ENCODE results near the gene C17orf100. TPM values are rescaled to one million over a fixed set of nuclear protein-coding genes. Genes with fewer than 3 reads are reported as not detected.

Gene C17orf100
- total and polyA plus RNA-seq, 2 of the 13 experiments (the other 11 are each of a cell fraction or from before 2014, with no cell fraction given) = 3.6 to 8.7 TPM

DNA sequence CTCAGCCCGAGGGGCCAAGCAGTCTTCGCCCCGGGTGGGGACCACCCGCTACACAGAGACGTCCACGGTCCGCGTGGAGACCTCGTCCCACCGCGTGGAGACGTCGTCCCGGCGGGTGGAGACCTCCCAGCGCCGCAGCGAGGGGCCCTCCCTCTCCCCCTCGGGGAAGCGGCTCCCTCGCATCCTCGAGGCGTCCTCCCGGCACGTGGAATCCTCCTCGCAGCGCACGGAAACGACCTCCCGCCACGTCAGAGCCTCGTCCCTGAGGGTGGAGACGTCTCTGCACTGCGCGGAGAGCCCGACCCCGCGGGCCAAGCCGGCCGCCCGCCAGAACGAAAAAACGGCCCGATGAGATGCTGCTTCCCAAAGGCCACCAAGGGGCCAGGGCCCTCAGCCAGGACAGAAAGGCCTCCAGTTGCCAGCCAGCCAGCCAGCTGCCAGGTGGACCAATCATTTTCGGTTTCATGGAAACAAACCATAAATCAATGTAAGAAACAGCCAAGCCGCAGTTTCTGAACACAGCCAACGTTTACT is 424 bp downstream of the C17orf100 start (continued):
- 0 out of 2 replicates have a peak, but pooled peaks have one; percentile 90 for TF ChIP-seq ZNF737 (CRISPR knock-in tag; IDR thresholded peaks at IDR 0.05; ENCODE audit: borderline replicate concordance)
- TF ChIP-seq, protein P1, sequence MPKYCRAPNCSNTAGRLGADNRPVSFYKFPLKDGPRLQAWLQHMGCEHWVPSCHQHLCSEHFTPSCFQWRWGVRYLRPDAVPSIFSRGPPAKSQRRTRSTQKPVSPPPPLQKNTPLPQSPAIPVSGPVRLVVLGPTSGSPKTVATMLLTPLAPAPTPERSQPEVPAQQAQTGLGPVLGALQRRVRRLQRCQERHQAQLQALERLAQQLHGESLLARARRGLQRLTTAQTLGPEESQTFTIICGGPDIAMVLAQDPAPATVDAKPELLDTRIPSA (CRISPR knock-in tag; IDR thresholded peaks at IDR 0.05; ENCODE audit: borderline replicate concordance) = peak; percentile 99
- TF ChIP-seq, protein P2, sequence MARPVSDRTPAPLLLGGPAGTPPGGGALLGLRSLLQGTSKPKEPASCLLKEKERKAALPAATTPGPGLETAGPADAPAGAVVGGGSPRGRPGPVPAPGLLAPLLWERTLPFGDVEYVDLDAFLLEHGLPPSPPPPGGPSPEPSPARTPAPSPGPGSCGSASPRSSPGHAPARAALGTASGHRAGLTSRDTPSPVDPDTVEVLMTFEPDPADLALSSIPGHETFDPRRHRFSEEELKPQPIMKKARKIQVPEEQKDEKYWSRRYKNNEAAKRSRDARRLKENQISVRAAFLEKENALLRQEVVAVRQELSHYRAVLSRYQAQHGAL (CRISPR knock-in tag; IDR thresholded peaks at IDR 0.05; ENCODE audit: not compliant biosample characterization) = no peak
- no peak for TF ChIP-seq POLR2G (IDR thresholded peaks at IDR 0.05; ENCODE audit: low read depth, low read length)
- peak; percentile 75; the same call in 1 of the 2 replicates for TF ChIP-seq RFXAP (CRISPR knock-in tag; IDR thresholded peaks at IDR 0.05; ENCODE audit: borderline replicate concordance)
- TF ChIP-seq, protein P3, sequence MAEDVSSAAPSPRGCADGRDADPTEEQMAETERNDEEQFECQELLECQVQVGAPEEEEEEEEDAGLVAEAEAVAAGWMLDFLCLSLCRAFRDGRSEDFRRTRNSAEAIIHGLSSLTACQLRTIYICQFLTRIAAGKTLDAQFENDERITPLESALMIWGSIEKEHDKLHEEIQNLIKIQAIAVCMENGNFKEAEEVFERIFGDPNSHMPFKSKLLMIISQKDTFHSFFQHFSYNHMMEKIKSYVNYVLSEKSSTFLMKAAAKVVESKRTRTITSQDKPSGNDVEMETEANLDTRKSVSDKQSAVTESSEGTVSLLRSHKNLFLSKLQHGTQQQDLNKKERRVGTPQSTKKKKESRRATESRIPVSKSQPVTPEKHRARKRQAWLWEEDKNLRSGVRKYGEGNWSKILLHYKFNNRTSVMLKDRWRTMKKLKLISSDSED (CRISPR knock-in tag; IDR thresholded peaks at IDR 0.05) = peak; percentile 98
- TF ChIP-seq HOXD1 (CRISPR knock-in tag; IDR thresholded peaks at IDR 0.05) = peak; percentile 81
- TF ChIP-seq, protein P4, sequence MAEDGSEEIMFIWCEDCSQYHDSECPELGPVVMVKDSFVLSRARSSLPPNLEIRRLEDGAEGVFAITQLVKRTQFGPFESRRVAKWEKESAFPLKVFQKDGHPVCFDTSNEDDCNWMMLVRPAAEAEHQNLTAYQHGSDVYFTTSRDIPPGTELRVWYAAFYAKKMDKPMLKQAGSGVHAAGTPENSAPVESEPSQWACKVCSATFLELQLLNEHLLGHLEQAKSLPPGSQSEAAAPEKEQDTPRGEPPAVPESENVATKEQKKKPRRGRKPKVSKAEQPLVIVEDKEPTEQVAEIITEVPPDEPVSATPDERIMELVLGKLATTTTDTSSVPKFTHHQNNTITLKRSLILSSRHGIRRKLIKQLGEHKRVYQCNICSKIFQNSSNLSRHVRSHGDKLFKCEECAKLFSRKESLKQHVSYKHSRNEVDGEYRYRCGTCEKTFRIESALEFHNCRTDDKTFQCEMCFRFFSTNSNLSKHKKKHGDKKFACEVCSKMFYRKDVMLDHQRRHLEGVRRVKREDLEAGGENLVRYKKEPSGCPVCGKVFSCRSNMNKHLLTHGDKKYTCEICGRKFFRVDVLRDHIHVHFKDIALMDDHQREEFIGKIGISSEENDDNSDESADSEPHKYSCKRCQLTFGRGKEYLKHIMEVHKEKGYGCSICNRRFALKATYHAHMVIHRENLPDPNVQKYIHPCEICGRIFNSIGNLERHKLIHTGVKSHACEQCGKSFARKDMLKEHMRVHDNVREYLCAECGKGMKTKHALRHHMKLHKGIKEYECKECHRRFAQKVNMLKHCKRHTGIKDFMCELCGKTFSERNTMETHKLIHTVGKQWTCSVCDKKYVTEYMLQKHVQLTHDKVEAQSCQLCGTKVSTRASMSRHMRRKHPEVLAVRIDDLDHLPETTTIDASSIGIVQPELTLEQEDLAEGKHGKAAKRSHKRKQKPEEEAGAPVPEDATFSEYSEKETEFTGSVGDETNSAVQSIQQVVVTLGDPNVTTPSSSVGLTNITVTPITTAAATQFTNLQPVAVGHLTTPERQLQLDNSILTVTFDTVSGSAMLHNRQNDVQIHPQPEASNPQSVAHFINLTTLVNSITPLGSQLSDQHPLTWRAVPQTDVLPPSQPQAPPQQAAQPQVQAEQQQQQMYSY (CRISPR knock-in tag; IDR thresholded peaks at IDR 0.05) = peak; percentile 61; the same call in 1 of the 2 replicates
- TF ChIP-seq, protein P5, sequence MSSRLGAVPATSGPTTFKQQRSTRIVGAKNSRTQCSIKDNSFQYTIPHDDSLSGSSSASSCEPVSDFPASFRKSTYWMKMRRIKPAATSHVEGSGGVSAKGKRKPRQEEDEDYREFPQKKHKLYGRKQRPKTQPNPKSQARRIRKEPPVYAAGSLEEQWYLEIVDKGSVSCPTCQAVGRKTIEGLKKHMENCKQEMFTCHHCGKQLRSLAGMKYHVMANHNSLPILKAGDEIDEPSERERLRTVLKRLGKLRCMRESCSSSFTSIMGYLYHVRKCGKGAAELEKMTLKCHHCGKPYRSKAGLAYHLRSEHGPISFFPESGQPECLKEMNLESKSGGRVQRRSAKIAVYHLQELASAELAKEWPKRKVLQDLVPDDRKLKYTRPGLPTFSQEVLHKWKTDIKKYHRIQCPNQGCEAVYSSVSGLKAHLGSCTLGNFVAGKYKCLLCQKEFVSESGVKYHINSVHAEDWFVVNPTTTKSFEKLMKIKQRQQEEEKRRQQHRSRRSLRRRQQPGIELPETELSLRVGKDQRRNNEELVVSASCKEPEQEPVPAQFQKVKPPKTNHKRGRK (CRISPR knock-in tag; IDR thresholded peaks at IDR 0.05) = 0 out of 2 replicates have a peak, but pooled peaks have one; percentile 47
- TF ChIP-seq ZNF616 (CRISPR knock-in tag; IDR thresholded peaks at IDR 0.05; ENCODE audit: low read depth) = peak; percentile 99
- TF ChIP-seq ELF1 (CRISPR knock-in tag; IDR thresholded peaks at IDR 0.05) = no peak
- no peak for TF ChIP-seq RBM22 (optimal IDR thresholded peaks at IDR 0.05; ENCODE audit: low read length)
- TF ChIP-seq ELF3 (CRISPR knock-in tag; IDR thresholded peaks at IDR 0.05) = peak; percentile 54; the same call in 1 of the 2 replicates
- TF ChIP-seq, protein P6, sequence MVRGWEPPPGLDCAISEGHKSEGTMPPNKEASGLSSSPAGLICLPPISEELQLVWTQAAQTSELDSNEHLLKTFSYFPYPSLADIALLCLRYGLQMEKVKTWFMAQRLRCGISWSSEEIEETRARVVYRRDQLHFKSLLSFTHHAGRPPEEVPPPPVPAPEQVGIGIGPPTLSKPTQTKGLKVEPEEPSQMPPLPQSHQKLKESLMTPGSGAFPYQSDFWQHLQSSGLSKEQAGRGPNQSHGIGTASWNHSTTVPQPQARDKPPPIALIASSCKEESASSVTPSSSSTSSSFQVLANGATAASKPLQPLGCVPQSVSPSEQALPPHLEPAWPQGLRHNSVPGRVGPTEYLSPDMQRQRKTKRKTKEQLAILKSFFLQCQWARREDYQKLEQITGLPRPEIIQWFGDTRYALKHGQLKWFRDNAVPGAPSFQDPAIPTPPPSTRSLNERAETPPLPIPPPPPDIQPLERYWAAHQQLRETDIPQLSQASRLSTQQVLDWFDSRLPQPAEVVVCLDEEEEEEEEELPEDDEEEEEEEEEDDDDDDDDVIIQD (CRISPR knock-in tag; IDR thresholded peaks at IDR 0.05; ENCODE audit: low read depth) = no peak
- peak; percentile 58; the same call in 1 of the 2 replicates for TF ChIP-seq KMT2A (CRISPR knock-in tag; IDR thresholded peaks at IDR 0.05)
- TF ChIP-seq ZFP90 (CRISPR knock-in tag; IDR thresholded peaks at IDR 0.05; ENCODE audit: borderline replicate concordance) = peak; percentile 97; the same call in 1 of the 2 replicates
- no peak; the same call in 1 of the 2 replicates for TF ChIP-seq RELA (CRISPR knock-in tag; IDR thresholded peaks at IDR 0.05)
- TF ChIP-seq ASH2L (IDR thresholded peaks at IDR 0.05; ENCODE audit: insufficient read length, low read depth, low read length) = no peak
